Measurements from ENCODE around the gene CDC42EP3. TPM values are rescaled to one million over a fixed set of nuclear protein-coding genes. Genes with fewer than 3 reads are reported as not detected.

Gene CDC42EP3
- total RNA-seq, 4 donors from 2014 or later: 9.0 to 38.0 (median 23.5) TPM

- H3K36me3 ChIP-seq: no peaks in the 10 kb centered on the region
- no peaks in the 10 kb centered on the region for H3K27me3 ChIP-seq
- H3K9me3 ChIP-seq: no peaks in the 10 kb centered on the region
- TF ChIP-seq POLR2A (IDR thresholded peaks at IDR 0.05) (no peak), EP300 (IDR thresholded peaks at IDR 0.05) (no peak), POLR2AphosphoS5 (IDR thresholded peaks at IDR 0.05) (no peak)
- TF ChIP-seq, protein P1, sequence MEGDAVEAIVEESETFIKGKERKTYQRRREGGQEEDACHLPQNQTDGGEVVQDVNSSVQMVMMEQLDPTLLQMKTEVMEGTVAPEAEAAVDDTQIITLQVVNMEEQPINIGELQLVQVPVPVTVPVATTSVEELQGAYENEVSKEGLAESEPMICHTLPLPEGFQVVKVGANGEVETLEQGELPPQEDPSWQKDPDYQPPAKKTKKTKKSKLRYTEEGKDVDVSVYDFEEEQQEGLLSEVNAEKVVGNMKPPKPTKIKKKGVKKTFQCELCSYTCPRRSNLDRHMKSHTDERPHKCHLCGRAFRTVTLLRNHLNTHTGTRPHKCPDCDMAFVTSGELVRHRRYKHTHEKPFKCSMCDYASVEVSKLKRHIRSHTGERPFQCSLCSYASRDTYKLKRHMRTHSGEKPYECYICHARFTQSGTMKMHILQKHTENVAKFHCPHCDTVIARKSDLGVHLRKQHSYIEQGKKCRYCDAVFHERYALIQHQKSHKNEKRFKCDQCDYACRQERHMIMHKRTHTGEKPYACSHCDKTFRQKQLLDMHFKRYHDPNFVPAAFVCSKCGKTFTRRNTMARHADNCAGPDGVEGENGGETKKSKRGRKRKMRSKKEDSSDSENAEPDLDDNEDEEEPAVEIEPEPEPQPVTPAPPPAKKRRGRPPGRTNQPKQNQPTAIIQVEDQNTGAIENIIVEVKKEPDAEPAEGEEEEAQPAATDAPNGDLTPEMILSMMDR (IDR thresholded peaks at IDR 0.05): no peak
- no peak for DNase-seq (ENCODE audit: low spot score in 2 of 2)
- H3K27ac ChIP-seq: no peak overlapping the region
- no peak overlapping the region for H3K4me3 ChIP-seq
- H3K4me1 ChIP-seq: peaks cover 25% of the 10 kb centered on the region
- 81% methylated on average over 2 of the region's 2 CpGs for WGBS
These were observed 3.5 kb upstream of the CDC42EP3 start for GRCh38 chr2:37674946-37675345.

GRCh38 chr2:37672870-37673184, 1.4 kb upstream of the CDC42EP3 start:
- Histone ChIP-seq H3K9me3 (no peaks in the 10 kb centered on the region), H3K4me1 (peaks cover 25% of the 10 kb centered on the region), H3K27me3 (no peaks in the 10 kb centered on the region), H3K36me3 (no peaks in the 10 kb centered on the region), H3K27ac (peak overlapping the region; percentile 83), H3K4me3 (peak overlapping the region; percentile 68)
- no peak for DNase-seq (ENCODE audit: low spot score in 2 of 2)
- 43% methylated on average over 6 of the region's 7 CpGs for WGBS
- no peak for TF ChIP-seq EP300 (IDR thresholded peaks at IDR 0.05)
- TF ChIP-seq, protein P1 (IDR thresholded peaks at IDR 0.05): no peak
- TF ChIP-seq POLR2A (IDR thresholded peaks at IDR 0.05): no peak
- TF ChIP-seq POLR2AphosphoS5 (IDR thresholded peaks at IDR 0.05): no peak

- DNase-seq (ENCODE audit: low spot score in 2 of 2): peak; percentile 77 to 81
- Histone ChIP-seq H3K27ac (peak overlapping the region; percentile 83), H3K4me3 (peak overlapping the region; percentile 68), H3K4me1 (peaks cover 28% of the 10 kb centered on the region), H3K9me3 (no peaks in the 10 kb centered on the region), H3K27me3 (no peaks in the 10 kb centered on the region), H3K36me3 (peaks cover under 1% of the 10 kb centered on the region)
- 5% methylated on average over 28 of the region's 69 CpGs for WGBS
- TF ChIP-seq POLR2AphosphoS5 (IDR thresholded peaks at IDR 0.05) (peak in 1 of 3 donors; percentile 11), POLR2A (IDR thresholded peaks at IDR 0.05) (no peak), EP300 (IDR thresholded peaks at IDR 0.05) (no peak)
- TF ChIP-seq, protein P1 (IDR thresholded peaks at IDR 0.05): no peak
These were observed 845 bp upstream of the CDC42EP3 start for GRCh38 chr2:37672104-37672869.

DNA sequence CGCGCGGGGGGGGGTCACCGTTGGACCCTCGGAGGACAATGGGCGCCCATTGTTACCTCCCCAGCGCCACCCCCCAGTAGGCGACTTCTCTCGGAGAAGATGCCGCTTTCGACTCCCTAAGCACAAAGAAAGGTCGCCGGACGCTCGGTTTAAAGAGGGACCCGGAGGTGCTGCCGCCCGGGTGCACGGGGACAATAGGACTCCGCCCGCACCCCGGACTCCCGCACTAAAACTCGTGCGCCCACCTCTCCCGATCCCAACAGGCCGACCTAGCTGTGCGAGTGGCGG, 318 bp upstream of the CDC42EP3 start:
- DNase-seq (ENCODE audit: low spot score in 2 of 2): peak in 1 of 2 donors; percentile 80
- Histone ChIP-seq H3K36me3 (peaks cover 3% of the 10 kb centered on the region), H3K27me3 (no peaks in the 10 kb centered on the region), H3K4me1 (peaks cover 33% of the 10 kb centered on the region), H3K9me3 (no peaks in the 10 kb centered on the region), H3K4me3 (peak overlapping the region; percentile 68), H3K27ac (peak overlapping the region; percentile 83)
- WGBS: no CpG with 5 or more reads among the region's 29 CpGs
- TF ChIP-seq, protein P1 (IDR thresholded peaks at IDR 0.05): no peak
- TF ChIP-seq POLR2A (IDR thresholded peaks at IDR 0.05) (no peak), EP300 (IDR thresholded peaks at IDR 0.05) (no peak)

DNA sequence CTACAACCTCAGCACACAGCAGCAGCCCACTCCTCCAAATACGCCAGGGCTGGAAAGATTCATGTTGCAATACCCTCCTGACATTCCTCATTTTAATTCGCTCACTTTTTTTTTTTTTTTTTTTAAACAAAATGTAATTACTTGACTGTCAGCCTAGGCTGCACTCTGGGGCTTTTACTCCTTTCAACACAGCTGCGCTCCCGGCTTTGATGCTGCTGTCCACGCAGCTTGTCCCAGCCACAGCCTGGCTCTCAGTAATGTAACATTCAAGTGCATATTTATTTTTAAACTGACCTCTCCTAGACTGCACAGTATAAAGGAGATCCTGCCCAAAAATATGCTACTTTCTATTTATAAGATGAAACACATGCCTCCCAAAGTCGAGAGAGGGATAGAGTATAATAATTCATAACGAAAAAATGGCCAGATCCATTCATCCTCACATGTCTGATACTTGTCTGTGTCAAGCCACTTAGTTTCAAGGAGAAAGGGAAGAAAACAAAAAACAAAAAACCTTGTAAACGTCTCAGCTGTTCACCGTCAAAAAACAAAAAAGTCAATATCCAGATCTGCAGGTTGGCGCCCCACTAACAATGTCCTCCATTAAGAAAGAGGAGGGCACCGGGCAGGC, 949 bp downstream of the CDC42EP3 start:
- peak overlapping the region; percentile 68 for H3K4me3 ChIP-seq
- H3K4me1 ChIP-seq: peaks cover 33% of the 10 kb centered on the region
- TF ChIP-seq POLR2AphosphoS5 (IDR thresholded peaks at IDR 0.05) (no peak), EP300 (IDR thresholded peaks at IDR 0.05) (no peak)
- H3K27me3 ChIP-seq: no peaks in the 10 kb centered on the region
- H3K27ac ChIP-seq: peak overlapping the region; percentile 83
- H3K36me3 ChIP-seq: peaks cover 3% of the 10 kb centered on the region
- H3K9me3 ChIP-seq: no peaks in the 10 kb centered on the region
- DNase-seq (ENCODE audit: low spot score in 2 of 2): no peak
- WGBS: 15% methylated on average over 11 of the region's 11 CpGs
